ENCODE data around the gene AJAP1. TPM values are rescaled to one million over a fixed set of nuclear protein-coding genes. Genes with fewer than 3 reads are reported as not detected.

Gene AJAP1
- polyA plus RNA-seq, 1 of the 3 experiments (the other 2 are of a cell fraction), result not detected

GRCh38 chr1:4741876-4742423 lies 87.5 kb downstream of the AJAP1 start (continued):
- TF ChIP-seq IRF3 (IDR thresholded peaks at IDR 0.05; ENCODE audit: low read depth, low read length), result no peak

- no peaks in the 10 kb centered on the region for H3F3A ChIP-seq (replicated peaks; ENCODE audit: insufficient read depth)
- H3K79me2 ChIP-seq (ENCODE audit: insufficient read depth), result no peaks in the 10 kb centered on the region
- no peaks in the 10 kb centered on the region for H3K9me2 ChIP-seq
- H3K4me1 ChIP-seq (ENCODE audit: control insufficient read depth in 1 of 2, insufficient read depth in 2 of 2, low read depth in 1 of 2, low read length in 1 of 2), result peaks cover 0 to 2% of the 10 kb centered on the region in 2 experiments; a peak in 1 of 4 replicates
- no peak overlapping the region for H3K4me3 ChIP-seq (ENCODE audit: low read depth in 2 of 2, low read length in 1 of 2)
- H3K27me3 ChIP-seq (ENCODE audit: insufficient read depth), result no peaks in the 10 kb centered on the region
- no peaks in the 10 kb centered on the region for H4K20me1 ChIP-seq (ENCODE audit: insufficient read depth)
- no peak overlapping the region for H3K27ac ChIP-seq (ENCODE audit: low read depth in 2 of 2, low read length in 1 of 2)
- DNase-seq, result no peak
- H3K36me3 ChIP-seq (replicated peaks in 1 of 2; ENCODE audit: control insufficient read depth in 1 of 2, insufficient read depth in 2 of 2, low read length in 1 of 2), result no peaks in the 10 kb centered on the region
- CTCF ChIA-PET, result interaction anchor here (0.7 kb wide), 1 partner anchor 53 kb away, joined by 3 read pairs; no protein-coding TSS in a partner anchor
- TF ChIP-seq REST (IDR thresholded peaks at IDR 0.05; ENCODE audit: low read depth, low read length), result no peak
- H3K9me3 ChIP-seq, result no peaks in the 10 kb centered on the region
- WGBS (ENCODE audit: low lambda C conversion rate), result 38% methylated on average over 15 of the region's 17 CpGs
- POLR2A ChIA-PET, result no interaction called here
- H3K9ac ChIP-seq, result no peak overlapping the region
- no peak overlapping the region for H3K4me2 ChIP-seq
- H2AFZ ChIP-seq (ENCODE audit: low read depth), result no peak overlapping the region
Observed at GRCh38 chr1:4743978-4744750, 89.8 kb downstream of the AJAP1 start.

GRCh38 chr1:4745560-4745959 lies 91.2 kb downstream of the AJAP1 start:
- no peak for DNase-seq
- no peak overlapping the region for H2AFZ ChIP-seq (ENCODE audit: low read depth)
- H3K27me3 ChIP-seq (ENCODE audit: insufficient read depth), result no peaks in the 10 kb centered on the region
- H3F3A ChIP-seq (replicated peaks; ENCODE audit: insufficient read depth), result no peaks in the 10 kb centered on the region
- H3K4me2 ChIP-seq, result no peak overlapping the region
- H3K36me3 ChIP-seq (replicated peaks in 1 of 2; ENCODE audit: control insufficient read depth in 1 of 2, insufficient read depth in 2 of 2, low read length in 1 of 2), result no peaks in the 10 kb centered on the region
- 19% methylated on average over 3 of the region's 7 CpGs for WGBS (ENCODE audit: low lambda C conversion rate)
- CTCF ChIA-PET, result interaction anchor here (0.9 kb wide), 1 partner anchor 89 kb away, joined by 3 read pairs; no protein-coding TSS in a partner anchor
- no peak for TF ChIP-seq GATA2 (CRISPR knock-in tag; IDR thresholded peaks at IDR 0.05)
- TF ChIP-seq RCOR1 (IDR thresholded peaks at IDR 0.05; ENCODE audit: low read length), result no peak
- H4K20me1 ChIP-seq (ENCODE audit: insufficient read depth), result no peaks in the 10 kb centered on the region
- POLR2A ChIA-PET, result no interaction called here
- H3K79me2 ChIP-seq (ENCODE audit: insufficient read depth), result no peaks in the 10 kb centered on the region
- H3K9ac ChIP-seq, result no peak overlapping the region
- peaks cover 0 to 2% of the 10 kb centered on the region in 2 experiments; a peak in 1 of 4 replicates for H3K4me1 ChIP-seq (ENCODE audit: control insufficient read depth in 1 of 2, insufficient read depth in 2 of 2, low read depth in 1 of 2, low read length in 1 of 2)
- H3K9me3 ChIP-seq, result no peaks in the 10 kb centered on the region
- H3K9me2 ChIP-seq, result no peaks in the 10 kb centered on the region
- H3K27ac ChIP-seq (ENCODE audit: low read depth in 2 of 2, low read length in 1 of 2), result no peak overlapping the region
- H3K4me3 ChIP-seq (ENCODE audit: low read depth in 2 of 2, low read length in 1 of 2), result no peak overlapping the region

Measured in SK-N-SH (cell line).